Nephron progenitor cell (in vitro differentiated cells): Measurements from ENCODE around the gene MAST4.
"Not testable (repeated sequence)": the region's sequence is repeated elsewhere in the genome, so short reads cannot be mapped to it uniquely, and the experiment has no call there.

Experiments used
- DNase-seq: peaks from one replicate; pipeline ENCODE4 v3.0.0; 2021
- H3K27ac Mint-ChIP-seq: 2 replicates; pipeline ENCODE4 v1.8.0; 2021; ENCODE audit warnings: mild to moderate bottlenecking, moderate library complexity, mixed read lengths
- H3K27me3 Mint-ChIP-seq: 2 replicates; pipeline ENCODE4 v1.8.0; 2021; ENCODE audit warnings: mild to moderate bottlenecking, low read depth, mixed read lengths; ENCODE audit not compliant: poor library complexity
- H3K36me3 Mint-ChIP-seq: 2 replicates; pipeline ENCODE4 v1.8.0; 2021; ENCODE audit warnings: low read depth, mixed read lengths
- H3K4me1 Mint-ChIP-seq: 2 replicates; pipeline ENCODE4 v1.8.0; 2021; ENCODE audit warnings: mixed read lengths
- H3K4me3 Mint-ChIP-seq: 2 replicates; pipeline ENCODE4 v1.8.0; 2021; ENCODE audit warnings: mild to moderate bottlenecking, moderate library complexity, mixed read lengths
- H3K9me3 Mint-ChIP-seq: 2 replicates; pipeline ENCODE4 v1.8.0; 2021; ENCODE audit warnings: mild to moderate bottlenecking, moderate library complexity, mixed read lengths
- CTCF ChIP-seq: fragments of 200-600 bp; sonication (generic); IDR thresholded peaks from 2 replicates; pipeline ENCODE4 v1.5.0; 2021; ENCODE audit warnings: antibody characterized with exemption

The MAST4 gene

GRCh38 chr5:67165526-67166459 is 569.6 kb downstream of the MAST4 start:
- no peaks in the 10 kb centered on the region for H3K27me3 Mint-ChIP-seq
- H3K9me3 Mint-ChIP-seq, result no peaks in the 10 kb centered on the region
- peak overlapping the region; percentile 86 for H3K27ac Mint-ChIP-seq
- H3K4me3 Mint-ChIP-seq, result no peak overlapping the region
- peaks cover 39% of the 10 kb centered on the region for H3K4me1 Mint-ChIP-seq
- H3K36me3 Mint-ChIP-seq, result peaks cover 31% of the 10 kb centered on the region
- peak; percentile 72 for TF ChIP-seq CTCF
- peak; percentile 83 for DNase-seq

GRCh38 chr5:67166460-67167285 is 570.5 kb downstream of the MAST4 start:
- Mint-ChIP-seq H3K27ac (no peak overlapping the region), H3K4me3 (no peak overlapping the region), H3K27me3 (no peaks in the 10 kb centered on the region), H3K36me3 (peaks cover 31% of the 10 kb centered on the region), H3K4me1 (peaks cover 39% of the 10 kb centered on the region), H3K9me3 (no peaks in the 10 kb centered on the region)
- DNase-seq, result no peak
- TF ChIP-seq CTCF, result no peak

- Mint-ChIP-seq H3K27ac (no peak overlapping the region), H3K9me3 (no peaks in the 10 kb centered on the region), H3K4me3 (no peak overlapping the region), H3K4me1 (peaks cover 30% of the 10 kb centered on the region), H3K27me3 (no peaks in the 10 kb centered on the region), H3K36me3 (peaks cover 20% of the 10 kb centered on the region)
- no peak for DNase-seq
- TF ChIP-seq CTCF, result no peak
These were observed 571.9 kb downstream of the MAST4 start for GRCh38 chr5:67168069-67168468.

GRCh38 chr5:67170767-67171166 is 574.6 kb downstream of the MAST4 start:
- H3K4me3 Mint-ChIP-seq, result no peak overlapping the region
- H3K36me3 Mint-ChIP-seq, result peaks cover 4% of the 10 kb centered on the region
- TF ChIP-seq CTCF, result no peak
- peaks cover 7% of the 10 kb centered on the region for H3K9me3 Mint-ChIP-seq
- DNase-seq, result no peak
- no peak overlapping the region for H3K27ac Mint-ChIP-seq
- peaks cover 30% of the 10 kb centered on the region for H3K4me1 Mint-ChIP-seq
- H3K27me3 Mint-ChIP-seq, result no peaks in the 10 kb centered on the region

- not testable (repeated sequence) for DNase-seq, H3K27ac Mint-ChIP-seq, H3K27me3 Mint-ChIP-seq, H3K4me3 Mint-ChIP-seq
- Mint-ChIP-seq H3K9me3 (peaks cover 32% of the 10 kb centered on the region), H3K4me1 (peaks cover 16% of the 10 kb centered on the region), H3K36me3 (peaks cover 15% of the 10 kb centered on the region)
These were observed 577.2 kb downstream of the MAST4 start for GRCh38 chr5:67173351-67173750.

GRCh38 chr5:67173959-67174358 is 577.8 kb downstream of the MAST4 start:
- DNase-seq, result no peak
- H3K4me3 Mint-ChIP-seq, result no peak overlapping the region
- peaks cover 34% of the 10 kb centered on the region for H3K9me3 Mint-ChIP-seq
- H3K4me1 Mint-ChIP-seq, result peaks cover 16% of the 10 kb centered on the region
- no peak for TF ChIP-seq CTCF
- H3K27me3 Mint-ChIP-seq, result peaks cover 5% of the 10 kb centered on the region
- peaks cover 15% of the 10 kb centered on the region for H3K36me3 Mint-ChIP-seq
- H3K27ac Mint-ChIP-seq, result no peak overlapping the region
